GM18511 (cell line): ENCODE data around the gene VPS16.

Experiments used
- ATAC-seq: cut with Tn5 transposase; IDR thresholded peaks from one replicate; pipeline ENCODE4 v1.9.1; 2021; ENCODE audit warnings: mild to moderate bottlenecking, moderate library complexity; ENCODE audit not compliant: unreplicated experiment

VPS16 gene

DNA sequence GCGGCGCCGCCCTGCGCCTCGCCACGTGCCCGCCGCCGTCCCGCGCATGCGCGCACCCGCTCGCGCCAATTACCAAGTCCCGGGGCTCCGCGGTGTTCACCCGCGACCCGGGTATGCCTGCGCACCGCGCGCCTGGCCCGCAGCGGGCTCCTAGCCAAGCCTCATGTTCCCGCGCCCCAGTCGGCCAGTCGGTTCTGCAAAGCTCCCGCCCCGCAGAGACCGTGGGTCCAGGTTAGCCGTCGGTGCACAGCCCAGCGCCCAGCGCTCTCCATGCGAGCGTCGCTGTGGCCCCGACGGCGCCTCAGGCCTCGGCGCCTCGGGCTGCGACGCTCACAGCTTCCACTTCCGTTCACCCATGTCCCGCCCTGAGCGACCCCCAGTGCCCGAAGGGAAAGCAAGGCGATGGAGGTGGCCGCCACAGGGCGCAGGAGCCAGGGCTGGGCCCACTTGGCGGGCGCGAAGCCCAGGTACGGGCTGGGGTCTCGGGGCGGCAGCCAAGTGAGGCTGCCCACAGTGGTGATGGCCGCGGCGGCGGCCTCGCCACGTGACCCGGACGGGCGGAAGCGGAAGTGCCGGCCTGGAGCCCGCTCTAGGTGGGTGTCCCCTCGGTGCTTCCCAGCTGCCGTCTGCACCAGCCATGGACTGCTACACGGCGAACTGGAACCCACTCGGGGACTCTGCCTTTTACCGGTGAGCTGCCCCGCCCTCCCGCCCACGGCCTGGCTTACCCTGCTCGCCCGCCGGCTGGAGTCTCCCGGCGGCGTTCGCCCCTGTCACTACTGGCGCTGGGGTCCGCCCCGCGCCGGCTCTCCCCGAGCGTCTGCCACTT, at the start of gene VPS16, which contains the start of gene PCED1A:
Gene VPS16, plus strand, starts transcription at position 608 of the 829 bp plus-strand sequence. Its CDS starts 30 bp downstream, at position 638.
Gene PCED1A, minus strand, starts transcription at position 518 of the 829 bp plus-strand sequence. CDS start 743 bp downstream, outside the sequence.
- ATAC-seq: peak; percentile 96

DNA sequence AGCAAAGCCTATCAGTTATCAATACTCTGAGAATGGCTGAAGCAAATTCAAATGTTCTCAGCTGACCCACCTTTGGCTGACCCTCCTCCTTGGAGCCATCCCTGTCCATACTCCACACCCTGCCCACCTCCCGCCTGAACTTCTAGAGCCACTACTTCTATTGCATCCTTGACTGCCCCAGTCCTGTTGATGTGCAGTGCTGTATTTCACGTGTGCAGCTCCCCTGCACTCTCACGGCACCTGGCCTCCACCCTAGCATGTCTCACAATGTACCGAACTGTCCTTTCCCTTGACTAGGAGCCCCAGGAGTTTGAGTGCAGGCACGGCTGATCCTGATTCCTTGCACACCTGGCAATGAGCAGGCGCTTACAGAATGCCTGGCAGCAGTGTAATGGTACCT, 47.1 kb upstream of the VPS16 start:
- ATAC-seq: no peak

DNA sequence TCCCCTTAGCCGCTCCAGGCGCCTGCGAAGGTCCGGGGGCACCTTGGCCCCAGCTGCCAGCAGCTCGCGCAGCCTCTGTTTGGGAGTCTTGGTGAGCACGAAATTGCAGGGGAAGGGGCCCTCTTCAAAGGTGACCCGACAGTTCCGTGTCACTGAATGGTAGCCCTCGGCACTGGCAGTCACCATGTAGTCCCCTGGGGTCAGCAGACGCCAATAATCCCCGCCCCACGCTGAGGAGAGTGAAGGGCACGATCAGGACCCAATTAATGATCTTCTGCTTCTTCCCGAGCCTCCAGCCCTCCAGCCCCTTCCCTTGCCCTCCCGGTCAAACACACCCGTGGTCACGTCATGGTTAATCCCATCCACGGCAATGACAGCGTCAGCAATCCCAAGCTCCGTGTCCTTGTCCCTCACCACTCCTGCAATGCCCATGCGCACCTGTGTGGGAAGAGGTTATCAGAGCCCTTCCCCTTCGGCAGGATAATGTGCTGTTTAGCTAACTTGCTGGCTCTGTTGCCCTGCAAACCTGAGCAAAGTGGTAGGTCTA, 46.3 kb upstream of the VPS16 start:
- ATAC-seq: no peak

DNA sequence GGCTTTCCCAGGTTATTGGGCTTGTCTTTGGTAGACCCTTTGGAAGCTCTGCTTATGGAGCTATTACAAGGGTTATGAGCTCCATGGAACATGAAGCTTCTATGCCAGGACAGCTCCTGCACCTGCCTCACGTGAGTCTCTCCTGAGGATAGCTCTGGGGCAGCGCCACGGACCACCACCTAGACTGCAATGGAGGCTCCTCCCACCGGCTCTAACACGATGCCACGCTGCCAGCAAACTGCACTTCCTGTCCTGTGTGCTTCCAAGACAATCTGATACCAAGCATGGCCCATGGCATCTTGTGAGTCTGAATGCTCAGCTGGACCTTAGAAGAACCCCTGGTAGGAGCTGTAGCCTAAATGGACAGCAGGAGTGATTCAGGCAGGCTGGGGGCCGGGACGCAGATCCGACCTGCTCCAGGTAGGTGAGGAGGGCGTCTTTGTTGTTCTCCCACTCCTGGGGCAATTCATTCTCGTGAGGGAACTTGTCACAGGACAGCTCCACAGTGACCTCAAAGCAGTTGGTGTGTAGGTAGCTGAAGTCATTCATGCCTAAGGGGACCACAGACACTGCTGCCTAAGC, 45.6 kb upstream of the VPS16 start:
- ATAC-seq: no peak

DNA sequence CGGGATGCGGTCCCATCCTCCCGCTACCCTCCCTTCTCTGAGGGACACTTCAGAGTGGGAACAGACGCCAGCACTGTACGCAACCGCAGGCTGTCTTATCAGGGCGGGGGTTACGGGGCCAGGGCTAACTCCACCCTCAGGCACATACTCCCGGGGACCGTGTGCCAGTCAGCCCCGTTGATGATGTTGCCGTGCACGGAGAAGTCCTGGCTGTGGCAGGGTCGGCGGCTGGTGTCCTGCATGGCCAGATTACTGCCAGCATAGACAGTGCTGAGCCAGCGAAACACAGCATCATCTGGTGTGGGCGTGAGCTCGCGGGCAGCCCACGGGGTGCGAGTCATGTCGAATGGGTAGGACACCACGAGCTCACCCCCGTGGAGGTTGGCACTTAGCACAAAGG, 45.1 kb upstream of the VPS16 start:
- ATAC-seq: no peak

DNA sequence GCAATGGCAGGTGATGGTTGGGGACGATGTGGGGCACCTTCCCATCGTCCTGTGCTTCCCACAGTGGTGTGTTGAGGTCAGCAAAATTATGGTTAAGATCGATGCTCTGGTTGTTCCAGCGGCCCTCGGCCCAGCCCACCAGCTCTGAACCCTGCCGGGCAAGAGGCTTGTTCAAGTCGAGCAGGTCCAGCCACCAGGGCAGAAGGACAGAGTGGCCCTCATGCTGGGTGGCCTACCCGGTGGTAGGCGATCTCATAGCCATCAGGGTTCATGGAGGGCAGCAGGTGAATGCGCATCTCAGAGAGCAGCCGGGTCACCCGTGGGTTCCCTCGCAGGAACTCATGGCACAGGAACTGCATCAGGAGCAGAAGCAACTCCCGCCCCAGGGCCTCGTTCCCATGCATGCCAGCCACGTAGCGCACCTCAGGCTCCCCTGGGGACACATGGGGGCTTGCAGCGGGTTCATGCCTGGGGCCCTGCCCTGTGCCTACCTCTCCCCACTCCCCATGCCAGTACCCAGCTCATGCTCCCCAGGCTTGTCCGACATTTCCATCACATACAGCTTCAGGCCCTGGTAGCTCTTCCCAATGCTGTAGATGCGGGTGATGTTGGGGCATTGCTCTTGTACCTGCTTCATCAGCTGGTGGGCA, 44.4 kb upstream of the VPS16 start:
- ATAC-seq: no peak

DNA sequence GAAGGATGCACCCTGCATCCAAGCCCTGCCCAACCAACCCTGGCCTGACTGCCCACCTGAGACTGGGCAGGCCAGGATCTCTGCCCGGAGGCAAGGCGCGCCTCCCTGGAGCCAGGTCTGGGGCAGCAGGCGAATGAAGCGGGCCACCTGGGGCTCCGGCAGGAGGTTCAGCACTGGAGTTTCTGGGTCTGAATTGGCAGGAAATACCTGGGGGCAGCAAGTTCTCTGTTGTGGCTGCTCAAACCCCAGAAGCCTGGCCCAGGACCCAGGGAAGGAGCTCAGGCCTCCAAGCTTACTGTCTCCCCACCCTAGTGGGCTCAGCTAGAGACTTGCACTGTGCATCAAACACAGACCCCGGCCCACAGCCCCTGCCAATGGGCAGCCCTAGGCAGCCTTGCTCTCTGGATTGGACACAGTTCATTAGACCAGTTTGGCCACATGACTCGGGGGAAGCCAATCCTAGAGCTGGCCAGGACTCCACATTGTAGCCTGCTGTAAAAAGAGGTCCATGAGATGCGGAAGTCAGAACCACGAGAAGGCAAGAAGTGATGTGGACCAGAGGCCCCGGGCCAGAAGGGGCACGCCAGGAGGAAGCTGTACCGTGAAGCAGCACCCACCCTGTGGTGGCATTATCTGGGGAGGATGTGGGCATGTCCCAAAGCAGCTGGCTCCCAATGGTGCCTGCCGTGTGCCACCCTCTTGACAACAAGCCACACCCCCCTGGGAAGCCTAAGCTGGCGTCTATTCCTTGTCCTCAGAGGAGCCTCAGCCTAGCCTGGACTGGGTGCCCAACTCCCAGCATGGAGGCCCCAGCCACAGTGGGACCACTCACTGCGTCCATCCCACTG, 43.2 kb upstream of the VPS16 start:
- no peak for ATAC-seq

DNA sequence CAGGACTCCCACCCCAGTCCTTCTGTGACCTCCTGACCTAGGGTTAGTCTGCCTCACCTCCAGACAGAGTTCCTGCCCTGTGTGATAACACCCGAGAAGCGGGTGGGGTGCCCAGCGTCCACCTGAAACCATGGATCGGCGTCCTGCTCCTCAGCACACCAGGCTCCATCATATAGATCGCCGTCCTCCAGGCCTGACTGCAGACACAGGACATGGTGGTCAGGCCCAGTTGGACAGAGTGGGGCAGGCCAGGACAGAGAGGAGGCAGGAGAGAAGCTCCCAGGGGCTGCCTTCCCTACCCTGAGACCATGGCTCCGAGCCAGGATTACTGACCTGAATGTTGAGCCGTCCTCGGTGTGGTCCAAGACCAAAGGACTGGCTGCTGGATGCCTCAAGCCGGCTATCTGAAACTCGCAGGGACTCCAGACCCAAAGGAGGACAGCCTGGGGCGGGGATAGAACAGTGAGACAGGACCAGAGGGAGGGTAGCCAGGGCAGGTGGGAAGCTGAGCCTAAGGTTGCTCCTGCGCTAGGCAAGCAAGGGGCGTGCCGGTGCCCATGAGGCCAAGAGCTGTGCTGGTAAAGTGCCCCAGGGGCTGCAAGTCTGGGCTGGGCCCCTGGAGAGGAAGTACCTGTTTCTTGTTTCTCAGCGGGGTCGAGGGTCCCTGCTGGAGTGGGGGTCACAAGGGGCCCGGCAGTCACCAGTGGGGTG, 42.3 kb upstream of the VPS16 start:
- no peak for ATAC-seq

DNA sequence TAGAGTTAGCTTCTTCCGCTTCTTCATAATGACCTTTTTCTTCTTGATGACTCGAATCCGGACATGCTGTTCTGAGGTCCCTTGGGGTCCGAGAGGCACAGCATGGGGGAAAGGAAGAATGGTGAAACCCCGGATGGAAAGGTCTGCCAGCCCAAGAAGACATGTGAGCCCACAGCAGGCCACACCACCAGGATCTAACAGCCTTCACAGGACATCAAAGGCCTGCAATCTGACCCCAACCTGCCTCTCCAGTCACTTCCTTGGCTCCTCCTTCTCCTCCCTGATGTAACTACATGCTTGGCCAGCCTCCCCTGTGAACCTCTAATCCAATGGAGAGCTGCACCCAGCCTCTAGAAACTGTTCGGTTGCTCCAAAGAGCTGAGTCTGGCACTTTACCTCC, 41.7 kb upstream of the VPS16 start:
- no peak for ATAC-seq

DNA sequence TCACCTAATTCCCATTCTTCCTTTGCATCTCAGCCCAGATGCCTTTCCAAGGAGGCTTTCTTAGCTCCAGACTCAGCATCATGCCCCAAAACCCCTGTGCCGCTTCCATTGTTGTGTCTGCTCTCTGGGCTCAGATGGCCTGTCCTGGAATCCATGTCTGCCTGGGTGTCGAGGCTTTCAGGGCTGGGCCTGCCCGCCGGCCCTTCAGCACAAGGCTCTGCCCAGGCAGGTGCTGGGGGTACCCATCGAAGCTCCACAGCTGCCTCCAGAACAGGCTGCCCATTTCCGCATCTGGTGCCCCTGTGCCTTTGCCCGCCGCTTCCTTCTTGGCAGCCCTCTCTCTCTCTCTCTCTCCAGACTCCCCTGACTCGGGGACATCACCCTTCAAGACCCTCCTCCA, 41.3 kb upstream of the VPS16 start:
- no peak for ATAC-seq

DNA sequence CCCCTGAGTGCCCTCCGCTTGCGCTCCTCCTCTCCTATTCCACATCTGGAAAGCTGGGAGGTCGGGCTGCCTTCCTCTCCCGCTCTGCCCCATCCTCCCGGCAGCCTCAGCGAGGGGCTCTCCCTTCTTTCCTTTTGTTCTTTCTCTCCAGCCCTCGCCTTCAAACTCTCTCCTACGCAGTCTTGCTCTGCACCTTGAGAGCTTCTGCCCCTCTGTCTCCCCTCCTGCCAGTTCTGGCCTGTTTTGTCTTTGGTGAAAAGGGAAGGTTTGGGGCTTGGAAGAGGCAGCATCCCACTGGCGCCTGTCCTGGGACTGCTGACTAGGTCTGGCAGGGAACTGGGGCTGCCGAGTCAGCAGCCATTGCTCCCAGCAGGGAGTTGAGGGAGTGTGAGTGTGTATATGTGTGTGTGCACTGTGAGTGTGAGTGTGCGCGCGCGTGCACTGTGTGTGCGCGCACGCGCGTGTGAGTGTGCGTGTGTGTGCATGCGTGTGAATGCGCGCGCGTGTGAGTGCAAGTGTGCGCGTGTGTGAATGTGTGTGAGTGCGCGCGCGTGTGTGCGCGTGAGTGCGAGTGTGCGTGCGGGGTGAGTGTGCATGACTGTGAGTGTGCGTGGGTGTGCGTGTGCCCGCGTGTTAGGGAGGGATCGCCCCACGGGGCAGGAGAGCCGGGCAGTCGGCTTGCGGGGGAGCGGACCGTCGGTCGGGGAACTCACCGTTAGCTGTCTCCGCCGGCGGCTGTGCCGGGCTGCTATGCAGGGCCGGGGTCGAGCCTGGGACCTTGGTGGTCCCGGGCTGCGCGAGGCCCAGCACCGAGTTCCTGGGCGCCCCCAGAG, 40.6 kb upstream of the VPS16 start:
- ATAC-seq: peak; percentile 30

DNA sequence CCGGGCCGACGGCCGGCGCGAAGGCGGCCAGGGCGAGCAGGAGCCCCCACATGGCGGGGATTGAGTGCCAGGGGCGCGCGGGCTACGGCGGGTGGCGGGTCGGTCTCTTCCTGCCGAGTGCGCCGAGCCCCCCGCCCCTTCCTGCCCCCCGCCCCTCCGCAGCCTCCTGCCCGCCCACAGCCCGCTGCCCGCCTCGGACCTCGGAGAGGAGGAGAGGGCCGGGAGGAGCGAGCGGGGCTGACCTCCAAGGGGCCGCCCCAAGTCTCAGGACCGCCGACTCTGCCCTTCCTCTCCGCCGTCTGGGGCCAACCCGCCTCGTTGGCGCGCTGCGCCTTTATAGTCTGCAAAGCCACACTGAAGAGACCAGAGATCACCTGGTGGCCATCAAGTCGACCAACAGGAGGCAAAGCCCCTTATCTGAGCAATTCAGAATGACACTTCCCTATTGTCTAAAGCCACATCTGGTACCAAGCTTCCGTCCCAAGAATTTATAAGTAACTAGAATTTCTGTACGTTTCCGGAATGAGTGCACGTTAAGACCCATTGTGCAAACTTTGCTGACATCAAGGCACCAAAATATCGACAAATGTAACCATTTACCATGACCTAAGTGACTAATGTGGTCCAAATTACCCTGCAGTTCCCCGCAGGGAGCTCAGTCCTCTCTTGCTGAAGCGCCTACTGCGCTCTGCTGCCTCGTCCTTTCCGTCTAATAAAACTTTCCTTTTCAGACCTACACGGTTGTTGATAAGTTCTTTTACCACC, 39.8 kb upstream of the VPS16 start, which contains the start of gene CPXM1:
Gene CPXM1, minus strand, starts transcription at position 107 of the 765 bp plus-strand sequence. Its CDS starts 55 bp downstream, at position 52.
- ATAC-seq: peak; percentile 67

DNA sequence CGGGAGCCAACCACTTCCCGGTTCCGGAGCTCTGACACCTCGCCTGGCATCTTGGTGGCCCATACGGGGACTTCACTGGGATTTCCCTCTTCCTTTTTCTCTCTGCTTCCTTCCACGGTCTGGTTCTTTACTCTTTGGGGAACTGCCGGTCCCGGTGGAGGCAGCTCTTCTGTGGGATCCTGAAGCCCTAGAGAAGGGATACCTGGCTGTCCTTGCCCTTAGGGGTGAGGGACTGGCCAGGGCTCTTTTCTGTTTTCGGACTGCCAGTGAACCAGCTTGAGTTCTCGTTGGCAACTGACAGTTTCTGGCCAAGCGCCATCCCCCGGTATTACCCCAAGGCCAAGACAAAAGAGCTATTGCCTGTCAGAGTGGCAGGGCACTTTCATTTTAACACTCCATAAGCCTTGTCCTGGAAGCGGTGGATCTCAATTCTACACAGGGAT, 39.2 kb upstream of the VPS16 start:
- peak; percentile 23 for ATAC-seq

DNA sequence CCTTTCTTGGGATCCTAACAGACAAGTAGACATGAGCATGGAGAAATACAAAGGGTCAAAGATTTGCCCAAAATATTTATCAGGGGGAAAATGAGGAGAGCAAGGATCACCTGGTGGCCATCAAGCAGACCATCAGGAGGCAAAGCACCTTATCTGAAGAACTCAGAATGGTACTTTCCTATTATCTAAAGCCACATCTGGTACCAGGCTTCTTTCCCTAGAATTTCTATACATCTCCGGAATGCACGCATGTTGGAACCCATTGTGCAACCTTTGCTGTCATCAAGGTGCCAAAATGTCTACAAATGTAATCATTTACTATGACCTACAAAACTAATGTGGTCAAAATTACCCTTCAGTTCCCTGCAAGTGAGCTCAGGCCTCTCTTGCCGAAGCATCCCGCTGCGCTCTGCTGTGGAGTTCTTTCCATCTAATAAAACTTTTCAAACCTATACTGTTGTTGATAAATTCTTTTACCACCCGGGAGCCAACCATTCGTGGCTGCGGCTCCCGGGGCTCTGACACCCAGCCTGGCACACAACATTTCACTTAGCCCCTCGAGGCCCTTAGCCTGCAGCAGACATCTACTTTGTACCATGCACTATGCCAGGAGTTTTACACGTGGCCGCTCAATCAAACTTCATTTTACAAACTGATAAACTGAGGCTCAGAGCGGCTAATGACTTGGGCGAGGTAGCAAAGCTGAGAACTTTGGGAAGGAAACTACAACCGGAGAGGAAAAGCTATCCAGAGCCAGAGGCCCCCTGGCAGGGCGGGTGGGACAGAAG, 36.3 kb upstream of the VPS16 start:
- ATAC-seq: no peak

DNA sequence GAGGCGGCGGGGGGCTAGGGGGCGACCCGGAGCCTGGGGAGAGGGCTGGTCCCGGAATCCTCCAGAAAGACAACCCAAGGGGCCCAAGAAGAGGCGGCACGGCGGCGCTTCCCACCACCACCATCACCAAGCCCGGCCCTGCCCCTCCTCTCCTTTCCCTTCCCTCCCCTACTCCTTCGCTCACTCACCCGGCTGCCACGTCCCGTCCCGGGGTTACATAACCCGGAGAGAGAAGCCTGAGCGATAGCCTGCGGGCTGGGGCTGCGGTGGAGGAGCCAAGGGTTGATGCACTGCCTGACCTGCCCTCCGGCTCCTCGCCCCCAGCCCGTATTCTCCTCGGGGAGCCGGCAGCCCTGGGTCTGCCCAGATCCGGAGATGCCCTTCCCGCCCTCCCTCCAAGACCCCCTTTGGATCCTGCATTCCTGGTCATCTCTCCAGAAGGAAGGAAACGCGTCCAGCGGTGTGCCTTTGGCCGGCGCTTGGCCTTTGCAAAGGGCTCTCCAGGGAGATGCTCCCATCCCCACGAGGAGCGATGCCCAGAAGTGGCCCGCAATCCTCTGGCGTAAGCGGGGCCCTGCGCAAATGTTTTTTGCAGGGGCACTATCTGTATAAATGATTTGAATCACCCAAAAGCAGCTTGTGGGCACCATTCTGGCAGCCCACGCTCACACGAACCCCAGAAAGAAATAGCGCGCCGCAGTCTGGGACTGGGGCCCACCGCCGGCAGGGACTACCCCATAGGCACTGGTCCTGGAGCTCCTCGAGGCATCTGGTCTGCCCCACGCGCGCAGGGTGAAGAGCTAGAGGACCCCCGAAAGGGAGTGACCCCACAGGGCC, 35.5 kb upstream of the VPS16 start:
- no peak for ATAC-seq

DNA sequence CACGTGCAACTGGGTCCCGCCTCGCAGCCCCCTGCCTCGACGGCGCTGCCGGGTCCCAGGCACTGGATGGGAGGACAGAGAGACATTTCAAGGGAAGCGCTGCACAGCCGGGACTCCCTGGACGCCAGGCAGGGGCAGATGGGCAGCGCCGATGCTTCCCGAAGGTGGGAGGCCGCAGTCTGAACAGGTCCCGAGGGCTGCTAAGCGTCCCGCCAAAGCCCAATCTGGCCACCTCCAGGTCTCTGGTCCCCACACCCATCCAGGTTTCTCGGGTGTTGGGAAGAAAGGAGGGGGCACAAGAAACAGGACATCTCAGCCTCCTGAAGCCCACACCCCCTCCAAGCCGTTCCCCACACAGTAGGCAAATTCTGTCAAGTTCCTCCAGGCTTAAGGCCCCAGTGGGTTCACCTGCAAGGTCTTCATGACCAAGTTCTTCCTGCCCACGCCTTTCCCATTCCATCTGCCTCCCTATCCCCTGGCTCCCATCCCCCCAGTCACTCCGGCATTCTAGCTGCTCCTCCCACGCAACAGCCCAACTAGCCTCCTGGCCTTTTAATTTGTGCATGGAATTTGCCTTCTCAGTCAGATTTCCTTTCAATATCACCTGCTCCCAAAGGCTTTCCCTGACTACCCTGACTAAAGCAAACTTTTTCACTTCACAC, 34.7 kb upstream of the VPS16 start:
- ATAC-seq: no peak
